Anterior cingulate cortex (tissue), 58 donors: ENCODE results near the gene GPR157.
A peak's percentile ranks its signal among the peaks of the same experiment; 100 is the strongest.
"Not testable (repeated sequence)": the region's sequence is repeated elsewhere in the genome, so short reads cannot be mapped to it uniquely, and the experiment has no call there.

Source experiments
- DNase-seq, 58 donors: peaks; one replicate each; lab custom pipeline; 2025; lab: John Stamatoyannopoulos, UW

The GPR157 gene

GRCh38 chr1:9149837-9150581 is 21.1 kb upstream of the GPR157 start:
- DNase-seq: no peak

DNA sequence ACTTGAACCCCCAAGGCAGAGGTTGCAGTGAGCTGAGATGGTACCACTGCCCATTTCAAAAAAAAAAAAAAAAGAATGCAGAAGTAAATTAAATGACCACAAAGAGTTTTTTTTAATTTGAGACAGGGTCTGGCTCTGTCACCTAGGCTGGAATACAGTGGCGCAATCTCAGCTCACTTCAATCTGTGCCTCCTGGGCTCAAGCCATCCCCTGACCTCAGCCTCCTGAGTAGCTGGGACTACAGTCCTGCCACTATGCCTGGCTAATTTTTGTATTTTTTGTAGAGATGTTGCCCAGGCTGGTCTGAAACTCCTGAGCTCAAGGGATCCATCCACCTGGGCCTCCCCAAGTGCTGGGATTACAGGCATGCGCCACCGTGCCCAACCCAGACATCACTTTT is 20.2 kb upstream of the GPR157 start:
- no peak for DNase-seq

DNA sequence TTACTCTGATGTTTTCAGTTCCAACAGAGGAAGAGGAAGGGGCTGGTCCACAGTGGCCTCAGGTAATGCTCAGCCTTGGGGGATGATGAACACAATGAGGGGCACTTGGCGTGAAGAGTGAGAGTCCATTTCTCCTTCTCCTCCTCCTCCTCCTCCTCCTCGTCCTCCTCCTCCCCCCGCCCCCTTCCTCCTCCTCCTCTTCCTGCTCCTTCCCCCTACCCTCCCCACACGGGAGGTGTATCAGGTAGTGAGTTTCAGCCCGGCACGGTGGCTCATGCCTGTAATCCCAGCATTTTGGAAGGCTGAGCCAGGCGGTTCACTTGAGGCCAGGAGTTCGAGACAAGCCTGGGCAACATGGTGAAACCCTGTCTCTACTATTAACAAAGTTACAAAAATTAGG is 17.3 kb upstream of the GPR157 start:
- no peak for DNase-seq

- DNase-seq: no peak
Measured at GRCh38 chr1:9145714-9146113, 16.8 kb upstream of the GPR157 start.

DNA sequence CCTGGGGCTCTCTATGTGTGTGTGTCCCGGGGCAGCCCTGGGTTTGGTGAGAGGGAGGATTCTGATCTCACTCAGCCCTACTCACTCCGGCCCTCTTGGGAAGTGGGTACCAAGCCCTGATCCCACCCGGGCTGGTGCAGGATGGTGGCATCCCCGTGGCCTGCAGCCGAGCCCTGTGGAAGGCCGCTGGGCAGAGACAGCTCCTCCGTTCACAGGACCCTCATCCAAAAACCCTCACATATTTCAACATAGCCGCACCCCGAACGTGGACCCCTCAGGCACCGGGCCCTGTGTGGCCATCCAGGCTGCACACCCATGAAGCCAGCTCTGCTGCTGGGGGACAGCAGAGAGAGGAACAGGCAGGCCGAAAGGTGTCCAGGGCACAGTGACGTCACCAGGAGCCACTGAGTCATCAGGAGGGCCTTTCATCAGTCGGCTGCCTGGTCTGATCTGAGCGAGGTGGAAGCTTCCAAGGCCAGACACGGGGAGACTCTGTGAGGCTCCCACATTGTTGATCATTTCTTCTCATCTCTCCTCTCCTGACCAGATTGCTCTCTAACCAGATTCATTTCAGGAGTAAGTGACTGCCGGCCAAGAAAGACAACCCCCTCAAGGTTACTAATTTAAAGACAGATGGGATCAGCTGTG is 16.2 kb upstream of the GPR157 start:
- DNase-seq: no peak

- not testable (repeated sequence) for DNase-seq
Measured at GRCh38 chr1:9144494-9144893, 15.6 kb upstream of the GPR157 start.

DNA sequence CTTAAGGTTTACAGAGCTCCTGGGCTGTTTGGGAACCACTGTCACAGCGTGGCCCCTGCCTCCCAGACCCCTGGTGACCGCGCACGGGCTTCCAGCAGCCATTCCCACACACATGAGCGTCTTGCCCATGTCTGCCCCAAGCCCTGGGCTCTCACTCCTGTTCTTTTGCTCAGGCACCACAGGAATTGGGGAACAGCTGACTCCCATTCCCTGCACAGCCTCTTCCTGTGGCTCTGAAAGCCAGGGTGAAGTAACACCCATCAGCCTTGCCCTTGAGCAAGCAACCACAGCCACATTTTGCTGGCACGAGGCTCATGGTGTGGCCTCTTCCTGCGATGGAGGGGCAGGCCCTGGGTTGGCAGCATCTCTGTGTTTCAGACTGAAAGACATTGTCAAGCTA is 14.3 kb upstream of the GPR157 start:
- no peak for DNase-seq

- DNase-seq: no peak
Measured at GRCh38 chr1:9139930-9140329, 11.0 kb upstream of the GPR157 start.

DNA sequence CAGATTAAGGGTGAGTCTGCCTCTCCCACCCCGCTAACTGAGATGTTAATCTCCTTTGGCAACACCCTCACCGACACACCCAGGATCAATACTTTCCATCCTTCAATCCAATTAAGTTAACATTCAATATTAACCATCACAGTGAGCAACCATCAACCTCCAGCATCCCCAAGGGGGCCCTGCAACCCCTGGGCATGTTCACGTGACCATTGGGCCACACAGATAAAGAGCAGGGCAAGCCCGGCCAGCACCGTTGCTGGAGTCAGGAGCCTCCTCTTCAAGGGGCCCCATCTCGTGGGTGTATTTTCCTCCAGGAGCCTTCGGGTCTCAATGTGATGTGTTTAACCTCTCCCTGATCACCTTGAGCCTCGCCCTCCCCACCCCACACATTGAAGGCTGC is 8.0 kb upstream of the GPR157 start:
- no peak for DNase-seq

DNA sequence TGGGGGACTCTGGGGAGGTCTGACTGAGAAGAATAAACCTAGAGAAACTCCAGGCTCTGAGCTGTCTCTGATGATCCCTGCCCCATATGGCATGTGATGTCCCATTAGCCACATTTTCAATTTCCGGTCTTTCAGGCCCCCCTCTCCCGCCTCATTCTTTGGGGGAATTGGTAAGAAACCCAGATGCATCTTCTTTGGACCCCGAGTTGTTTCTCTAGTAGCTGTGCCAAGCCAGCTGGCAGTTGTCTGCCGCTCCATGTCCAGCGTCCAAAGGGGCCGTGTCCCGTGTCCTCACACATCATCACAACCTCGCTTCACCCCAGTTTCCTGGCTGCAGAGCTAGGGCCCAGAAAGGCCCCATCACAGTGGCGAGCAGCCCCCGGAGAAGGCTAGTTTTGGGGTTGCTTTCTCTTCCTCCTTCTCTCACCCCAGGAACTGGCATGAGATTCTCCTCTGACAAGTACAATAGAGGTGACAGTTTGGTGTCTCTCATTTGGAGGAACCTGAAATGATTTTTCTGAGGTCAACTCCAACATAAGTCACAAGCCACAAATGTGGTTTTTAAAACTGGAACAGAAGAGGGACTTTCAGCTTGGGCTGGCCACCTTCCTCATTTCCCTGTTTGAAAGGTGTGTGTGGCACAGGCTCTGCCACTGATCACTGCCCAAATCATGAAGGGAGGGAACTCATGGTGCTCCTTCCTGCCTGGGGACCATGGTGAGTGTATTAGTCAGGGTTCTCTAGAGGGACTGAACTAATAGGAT is 6.4 kb upstream of the GPR157 start:
- DNase-seq: no peak

GRCh38 chr1:9133870-9134585 is 5.1 kb upstream of the GPR157 start:
- DNase-seq: no peak

GRCh38 chr1:9129266-9130041 is 552 bp upstream of the GPR157 start:
- DNase-seq: peak in 19 of 58 donors; percentile 4 to 70 (median 15)

GRCh38 chr1:9128166-9128519 is 759 bp downstream of the GPR157 start:
- DNase-seq: no peak

- no peak for DNase-seq
Measured at GRCh38 chr1:9127395-9128165, 1.3 kb downstream of the GPR157 start.

DNA sequence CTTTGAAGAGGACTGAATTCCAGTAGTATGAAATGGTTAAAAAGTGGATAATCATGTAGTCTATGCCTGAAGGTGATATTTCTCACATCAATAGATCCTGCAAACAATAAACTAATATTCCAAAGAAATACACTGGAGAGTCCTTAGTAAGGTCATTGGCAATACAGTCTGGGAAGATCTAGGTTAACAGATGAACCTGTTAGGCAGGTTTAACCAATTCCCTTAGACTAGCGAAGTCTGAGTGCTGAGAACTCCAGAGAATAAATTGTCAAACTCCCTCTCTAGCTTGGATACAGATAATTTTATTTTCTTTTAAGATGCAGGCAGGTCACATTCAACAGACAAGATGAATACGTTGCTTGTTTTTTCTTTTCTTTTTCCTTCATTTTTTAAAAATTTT is 2.4 kb downstream of the GPR157 start:
- no peak for DNase-seq

- not testable (repeated sequence) for DNase-seq
Measured at GRCh38 chr1:9125847-9126246, 3.1 kb downstream of the GPR157 start.

DNA sequence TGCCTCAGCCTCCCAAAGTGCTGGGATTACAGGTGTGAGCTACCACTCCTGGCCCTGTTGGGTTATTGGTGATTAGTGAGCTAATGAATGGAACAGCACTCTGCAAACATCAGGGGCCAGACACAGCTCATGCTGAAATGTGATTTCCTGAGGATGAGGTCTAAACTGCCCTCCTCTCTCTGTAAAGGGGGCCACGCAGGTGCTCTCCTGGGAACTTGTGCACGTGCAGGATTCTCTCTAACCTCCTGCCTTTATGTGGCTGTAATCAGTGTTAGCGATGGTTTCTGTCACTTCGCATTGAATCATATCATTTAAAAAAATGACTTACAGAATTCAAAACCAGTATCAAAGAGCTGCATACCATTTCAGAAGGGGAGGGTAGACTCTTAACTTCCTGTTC is 3.6 kb downstream of the GPR157 start:
- no peak for DNase-seq

GRCh38 chr1:9124389-9124788 is 4.5 kb downstream of the GPR157 start:
- not testable (repeated sequence) for DNase-seq

DNA sequence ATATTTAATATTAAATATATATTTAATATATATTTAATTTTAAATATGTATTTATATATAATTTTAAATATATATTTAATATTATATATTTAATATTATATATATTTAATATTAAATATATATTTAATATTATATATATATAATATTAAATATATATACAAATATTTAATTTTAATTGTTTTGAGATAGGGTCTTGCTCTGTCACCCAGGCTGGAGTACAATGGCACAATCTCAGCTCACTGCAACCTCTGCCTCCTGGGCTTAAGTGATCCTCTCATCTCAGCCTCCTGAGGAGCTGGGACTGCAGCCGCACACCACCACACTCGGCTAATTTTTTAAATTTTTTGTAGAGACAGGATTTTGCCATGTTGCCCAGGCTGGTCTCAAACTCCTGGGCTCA is 5.2 kb downstream of the GPR157 start:
- DNase-seq: not testable (repeated sequence)
